B cell (primary cell): ENCODE results near the gene SCPEP1.

Experiments used
- CTCF ChIP-seq: fragments of 200-600 bp; IDR thresholded peaks from one replicate; pipeline ENCODE4 v1.8.0; 2022; ENCODE audit warnings: antibody characterized with exemption, mild to moderate bottlenecking
- EZH2 ChIP-seq: IDR thresholded peaks from 2 replicates; pipeline ENCODE4 v1.6.1; 2012; ENCODE audit warnings: borderline replicate concordance, low read depth, mild to moderate bottlenecking, moderate library complexity, low read length; ENCODE audit not compliant: insufficient read depth, poor library complexity, severe bottlenecking

GRCh38 chr17:56948491-56948890 lies 29.4 kb upstream of the SCPEP1 start:
- TF ChIP-seq CTCF (no peak), EZH2 (no peak)
